HepG2 (cell line): ENCODE measurements around the gene CUEDC2. TPM values are rescaled to one million over a fixed set of nuclear protein-coding genes. Genes with fewer than 3 reads are reported as not detected.

ENCODE experiments used
- FOSL2 ChIP-seq: sonication (generic); formaldehyde crosslinking; IDR thresholded peaks from 2 replicates; pipeline ENCODE4 v1.4.0; 2020; ENCODE audit warnings: missing genetic modification reagents
- GPN1 ChIP-seq: sonication (generic); formaldehyde crosslinking; IDR thresholded peaks from 2 replicates; pipeline ENCODE4 v1.5.1; 2020; ENCODE audit warnings: missing genetic modification reagents, borderline replicate concordance
- HNRNPUL1 ChIP-seq: fragments of 200-400 bp; formaldehyde crosslinking; IDR thresholded peaks from 2 replicates; pipeline ENCODE4 v1.6.1; 2017; ENCODE audit warnings: low read depth, mild to moderate bottlenecking, low read length, moderate library complexity
- IKZF4 ChIP-seq: sonication (generic); formaldehyde crosslinking; IDR thresholded peaks from 2 replicates; pipeline ENCODE4 v1.5.1; 2020; ENCODE audit warnings: borderline replicate concordance, mild to moderate bottlenecking, low read depth, missing genetic modification reagents; ENCODE audit errors: not compliant biosample characterization
- NFKB2 ChIP-seq: sonication (generic); formaldehyde crosslinking; IDR thresholded peaks from 2 replicates; pipeline ENCODE4 v1.4.0; 2020; ENCODE audit warnings: missing genetic modification reagents, borderline replicate concordance
- NR2F6 ChIP-seq, 2 experiments: IDR thresholded peaks; 2 replicates each; pipeline ENCODE4 v1.6.1; 2016; ENCODE audit warnings: antibody characterized with exemption in 1 of 2, mild to moderate bottlenecking in 1 of 2
- PITX1 ChIP-seq: sonication (generic); formaldehyde crosslinking; IDR thresholded peaks from 2 replicates; pipeline ENCODE4 v1.5.1; 2020; ENCODE audit warnings: mild to moderate bottlenecking, missing genetic modification reagents
- TARDBP ChIP-seq: sonication (generic); formaldehyde crosslinking; IDR thresholded peaks from 2 replicates; pipeline ENCODE4 v1.8.0; 2022; ENCODE audit warnings: mild to moderate bottlenecking, missing genetic modification reagents
- ZFX ChIP-seq: sonication (generic); formaldehyde crosslinking; IDR thresholded peaks from 2 replicates; pipeline ENCODE4 v1.4.0; 2020; ENCODE audit warnings: mild to moderate bottlenecking, low read depth, missing genetic modification reagents, moderate library complexity
- ZNF121 ChIP-seq: sonication (generic); formaldehyde crosslinking; IDR thresholded peaks from 2 replicates; pipeline ENCODE4 v1.5.0; 2020; ENCODE audit warnings: mild to moderate bottlenecking, missing genetic modification reagents
- ZNF136 ChIP-seq: sonication (generic); formaldehyde crosslinking; IDR thresholded peaks from 2 replicates; pipeline ENCODE4 v1.8.1; 2022; ENCODE audit warnings: low read depth, mild to moderate bottlenecking, moderate library complexity, missing genetic modification reagents
- ZNF331 ChIP-seq: sonication (generic); formaldehyde crosslinking; IDR thresholded peaks from 2 replicates; pipeline ENCODE4 v1.4.0; 2020; ENCODE audit warnings: missing genetic modification reagents
- ZNF619 ChIP-seq: sonication (generic); formaldehyde crosslinking; IDR thresholded peaks from 2 replicates; pipeline ENCODE4 v1.4.0; 2020; ENCODE audit warnings: mild to moderate bottlenecking, missing genetic modification reagents
- ZNF660 ChIP-seq: sonication (generic); formaldehyde crosslinking; IDR thresholded peaks from 2 replicates; pipeline ENCODE4 v1.5.1; 2020; ENCODE audit warnings: mild to moderate bottlenecking, low read depth, missing genetic modification reagents, borderline replicate concordance
- ZNF776 ChIP-seq: sonication (generic); formaldehyde crosslinking; IDR thresholded peaks from 2 replicates; pipeline ENCODE4 v1.4.0; 2020; ENCODE audit warnings: mild to moderate bottlenecking, missing genetic modification reagents
- ZNF883 ChIP-seq: sonication (generic); formaldehyde crosslinking; IDR thresholded peaks from 2 replicates; pipeline ENCODE4 v1.5.1; 2020; ENCODE audit warnings: mild to moderate bottlenecking, missing genetic modification reagents; ENCODE audit errors: not compliant biosample characterization
- ZSCAN20 ChIP-seq: sonication (generic); formaldehyde crosslinking; IDR thresholded peaks from 2 replicates; pipeline ENCODE4 v1.4.0; 2020; ENCODE audit warnings: missing genetic modification reagents, mild to moderate bottlenecking, borderline replicate concordance
- ZSCAN9 ChIP-seq: IDR thresholded peaks from 2 replicates; pipeline ENCODE4 v1.6.1; 2016; ENCODE audit warnings: borderline replicate concordance
- ZZZ3 ChIP-seq: sonication (generic); formaldehyde crosslinking; IDR thresholded peaks from 2 replicates; pipeline ENCODE4 v1.4.0; 2020; ENCODE audit warnings: missing genetic modification reagents, mild to moderate bottlenecking, borderline replicate concordance
- polyA plus RNA-seq, 8 experiments: library from polyadenylated mRNA; depleted of rRNA in 3 of 8; stranded (reverse) in 7 of 8; unstranded in 1 of 8; fragments of >200 nt; fragmentation: Illumina TruSeq in 4 of 8; extraction: Trizol in 4 of 8; gene quantifications; 2 replicates each; pipeline versions ENCODE4 v1.2.1 to v1.2.3, GENCODE V29; 2011 to 2016; ENCODE audit warnings: low read depth in 4 of 8, missing spikeins in 1 of 8, mixed read lengths in 1 of 8; ENCODE audit not compliant: insufficient read depth in 1 of 8
- total RNA-seq, 5 experiments: library from RNA; depleted of rRNA; stranded (reverse); fragments of >200 nt; fragmentation: Illumina TruSeq; extraction: Trizol; gene quantifications; 2 replicates each; pipeline ENCODE4 v1.2.3, GENCODE V29; 2016; ENCODE audit warnings: low read depth in 1 of 5
- TF ChIP-seq, protein P1 (sequence below): sonication (generic); formaldehyde crosslinking; IDR thresholded peaks from 2 replicates; pipeline ENCODE4 v1.8.1; 2023; ENCODE audit warnings: mild to moderate bottlenecking, missing genetic modification reagents, borderline replicate concordance
- TF ChIP-seq, protein P2 (sequence below): IDR thresholded peaks from 2 replicates; pipeline ENCODE4 v1.6.1; 2016; ENCODE audit warnings: missing genetic modification reagents, missing compliant biosample characterization
- TF ChIP-seq, protein P3 (sequence below): sonication (generic); formaldehyde crosslinking; IDR thresholded peaks from 2 replicates; pipeline ENCODE4 v1.8.0; 2022; ENCODE audit warnings: mild to moderate bottlenecking, missing genetic modification reagents, moderate library complexity
- TF ChIP-seq, protein P4 (sequence below): IDR thresholded peaks from 2 replicates; pipeline ENCODE4 v1.6.1; 2016; ENCODE audit warnings: mild to moderate bottlenecking, missing biosample characterization, missing genetic modification reagents
- TF ChIP-seq, protein P5 (sequence below): sonication (generic); formaldehyde crosslinking; IDR thresholded peaks from 2 replicates; pipeline ENCODE4 v1.8.1; 2023; ENCODE audit warnings: mild to moderate bottlenecking, moderate library complexity, missing genetic modification reagents
- TF ChIP-seq, protein P6 (sequence below): IDR thresholded peaks from 2 replicates; pipeline ENCODE4 v1.6.1; 2018; ENCODE audit warnings: missing genetic modification reagents

The CUEDC2 gene
- total and polyA plus RNA-seq, 2 of the 13 experiments (the other 11 are each of a cell fraction or from before 2014, with no cell fraction given): 13.1 to 18.4 TPM

DNA sequence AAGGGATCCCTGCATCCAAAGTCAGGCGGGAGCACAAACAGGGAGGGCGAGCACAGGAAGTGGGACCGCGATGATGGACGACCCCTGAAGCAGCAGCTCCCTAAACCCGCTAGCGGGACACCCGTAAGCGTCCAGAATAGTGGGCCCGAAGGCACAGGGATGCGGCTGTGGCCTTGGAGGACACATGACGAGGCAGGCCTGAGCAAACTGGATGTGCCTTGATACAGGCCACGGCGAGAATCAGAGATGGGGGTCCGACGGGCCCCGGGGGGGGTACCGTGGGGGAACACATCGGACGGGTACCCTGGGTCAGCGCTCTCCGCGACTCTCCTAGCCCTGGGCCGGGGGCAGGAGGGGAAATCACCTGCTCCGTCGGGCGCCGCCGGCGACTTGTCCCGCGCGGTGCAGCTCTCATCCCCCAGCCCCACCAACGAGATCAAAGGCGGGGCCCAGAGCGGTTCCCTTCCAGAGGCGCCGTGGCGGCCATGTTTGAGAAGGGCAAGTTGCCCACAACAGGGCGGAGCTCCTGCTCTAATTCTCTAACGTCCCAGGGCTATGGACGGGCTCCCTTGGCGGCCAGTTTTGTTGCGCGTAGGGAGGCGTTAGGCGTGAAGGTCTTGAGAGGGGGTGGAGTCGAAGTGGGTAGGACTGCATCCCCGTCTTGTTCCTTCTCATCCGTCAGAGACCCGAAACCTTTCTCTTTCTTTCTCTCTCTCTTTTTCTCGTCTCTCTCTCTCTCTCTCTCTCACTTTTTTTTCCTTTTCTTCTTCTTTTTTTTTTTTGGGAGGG is at the start of gene CUEDC2 (continued):
- TF ChIP-seq, protein P1, sequence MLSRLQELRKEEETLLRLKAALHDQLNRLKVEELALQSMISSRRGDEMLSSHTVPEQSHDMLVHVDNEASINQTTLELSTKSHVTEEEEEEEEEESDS (CRISPR knock-in tag): no peak
- TF ChIP-seq NR2F6 (IDR thresholded peaks at IDR 0.05): peak; percentile 17; the same call in 1 of the 2 replicates
- TF ChIP-seq NR2F6 (CRISPR knock-in tag; IDR thresholded peaks at IDR 0.05): no peak
- TF ChIP-seq, protein P2, sequence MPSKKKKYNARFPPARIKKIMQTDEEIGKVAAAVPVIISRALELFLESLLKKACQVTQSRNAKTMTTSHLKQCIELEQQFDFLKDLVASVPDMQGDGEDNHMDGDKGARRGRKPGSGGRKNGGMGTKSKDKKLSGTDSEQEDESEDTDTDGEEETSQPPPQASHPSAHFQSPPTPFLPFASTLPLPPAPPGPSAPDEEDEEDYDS (CRISPR knock-in tag): peak; percentile 50; the same call in 1 of the 2 replicates
- TF ChIP-seq ZFX (CRISPR knock-in tag): peak; percentile 91
- peak; percentile 63; the same call in 1 of the 2 replicates for TF ChIP-seq ZNF776 (CRISPR knock-in tag)
- peak; percentile 64; the same call in 1 of the 2 replicates for TF ChIP-seq ZNF331 (CRISPR knock-in tag)
- 0 out of 2 replicates have a peak, but pooled peaks have one; percentile 64 for TF ChIP-seq ZNF619
- no peak for TF ChIP-seq NFKB2 (CRISPR knock-in tag)
- TF ChIP-seq ZSCAN20: no peak
- peak; percentile 74; the same call in 1 of the 2 replicates for TF ChIP-seq TARDBP (CRISPR knock-in tag)
- TF ChIP-seq ZNF883 (CRISPR knock-in tag): peak; percentile 70
- TF ChIP-seq, protein P3, sequence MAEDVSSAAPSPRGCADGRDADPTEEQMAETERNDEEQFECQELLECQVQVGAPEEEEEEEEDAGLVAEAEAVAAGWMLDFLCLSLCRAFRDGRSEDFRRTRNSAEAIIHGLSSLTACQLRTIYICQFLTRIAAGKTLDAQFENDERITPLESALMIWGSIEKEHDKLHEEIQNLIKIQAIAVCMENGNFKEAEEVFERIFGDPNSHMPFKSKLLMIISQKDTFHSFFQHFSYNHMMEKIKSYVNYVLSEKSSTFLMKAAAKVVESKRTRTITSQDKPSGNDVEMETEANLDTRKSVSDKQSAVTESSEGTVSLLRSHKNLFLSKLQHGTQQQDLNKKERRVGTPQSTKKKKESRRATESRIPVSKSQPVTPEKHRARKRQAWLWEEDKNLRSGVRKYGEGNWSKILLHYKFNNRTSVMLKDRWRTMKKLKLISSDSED: no peak
- peak; percentile 54; the same call in 1 of the 2 replicates for TF ChIP-seq ZNF121
- TF ChIP-seq, protein P4, sequence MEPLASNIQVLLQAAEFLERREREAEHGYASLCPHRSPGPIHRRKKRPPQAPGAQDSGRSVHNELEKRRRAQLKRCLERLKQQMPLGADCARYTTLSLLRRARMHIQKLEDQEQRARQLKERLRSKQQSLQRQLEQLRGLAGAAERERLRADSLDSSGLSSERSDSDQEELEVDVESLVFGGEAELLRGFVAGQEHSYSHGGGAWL (CRISPR knock-in tag): peak; percentile 74
- TF ChIP-seq ZNF660 (CRISPR knock-in tag): no peak
- TF ChIP-seq ZNF136 (CRISPR knock-in tag): 0 out of 2 replicates have a peak, but pooled peaks have one; percentile 63
- TF ChIP-seq IKZF4 (CRISPR knock-in tag): peak; percentile 87
- peak; percentile 54; the same call in 1 of the 2 replicates for TF ChIP-seq FOSL2 (CRISPR knock-in tag)
- TF ChIP-seq, protein P5, sequence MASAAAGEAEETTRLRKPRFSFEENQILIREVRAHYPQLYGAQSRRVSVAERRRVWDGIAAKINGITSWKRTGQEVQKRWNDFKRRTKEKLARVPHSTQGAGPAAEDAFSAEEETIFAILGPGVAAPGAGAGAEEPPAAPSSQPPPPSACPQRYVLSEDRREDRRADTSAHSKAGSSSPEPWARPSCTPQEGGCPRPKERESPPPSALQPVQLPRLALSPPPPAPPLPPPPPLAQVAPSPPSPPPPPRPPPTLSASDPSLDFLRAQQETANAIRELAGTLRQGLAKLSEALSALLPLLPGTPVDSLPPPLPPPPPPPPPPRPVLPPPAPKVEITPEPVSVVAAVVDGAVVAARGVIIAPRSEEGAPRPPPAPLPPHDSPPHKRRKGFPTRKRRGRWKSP (CRISPR knock-in tag): no peak; the same call in 1 of the 2 replicates
- TF ChIP-seq, protein P6, sequence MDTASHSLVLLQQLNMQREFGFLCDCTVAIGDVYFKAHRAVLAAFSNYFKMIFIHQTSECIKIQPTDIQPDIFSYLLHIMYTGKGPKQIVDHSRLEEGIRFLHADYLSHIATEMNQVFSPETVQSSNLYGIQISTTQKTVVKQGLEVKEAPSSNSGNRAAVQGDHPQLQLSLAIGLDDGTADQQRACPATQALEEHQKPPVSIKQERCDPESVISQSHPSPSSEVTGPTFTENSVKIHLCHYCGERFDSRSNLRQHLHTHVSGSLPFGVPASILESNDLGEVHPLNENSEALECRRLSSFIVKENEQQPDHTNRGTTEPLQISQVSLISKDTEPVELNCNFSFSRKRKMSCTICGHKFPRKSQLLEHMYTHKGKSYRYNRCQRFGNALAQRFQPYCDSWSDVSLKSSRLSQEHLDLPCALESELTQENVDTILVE: peak; percentile 60; the same call in 1 of the 2 replicates
- TF ChIP-seq PITX1 (CRISPR knock-in tag): peak; percentile 57
- no peak for TF ChIP-seq GPN1
- TF ChIP-seq ZSCAN9: peak; percentile 69
- TF ChIP-seq HNRNPUL1: no peak
- TF ChIP-seq ZZZ3 (CRISPR knock-in tag): no peak; the same call in 1 of the 2 replicates
